Kidney (tissue), 14 donors: ENCODE results near the gene CDH13. TPM values are rescaled to one million over a fixed set of nuclear protein-coding genes. Genes with fewer than 3 reads are reported as not detected.

Experiments
- DNase-seq, 5 donors: peaks; one replicate each; pipeline ENCODE4 v3.0.0-alpha.2; 2013 to 2020
- FAIRE-seq: peaks from 2 replicates; lab custom pipeline; 2012; peaks lifted over from hg19 to GRCh38; lab: Jason Lieb, UNC
- H3K27ac ChIP-seq, 2 donors: one replicate each; pipeline ENCODE4 v1.7.0; 2013; ENCODE audit warnings: low read depth in 2 of 2, low read length in 2 of 2, inconsistent platforms in 1 of 2
- H3K27me3 ChIP-seq: one replicate; pipeline ENCODE4 v1.7.1; 2013; ENCODE audit warnings: low read length, inconsistent platforms; ENCODE audit not compliant: control insufficient read depth, insufficient read depth
- H3K36me3 ChIP-seq, 3 donors: one replicate each; pipeline versions ENCODE4 v1.7.0 to v1.7.1; 2013; ENCODE audit warnings: low read length in 3 of 3, control low read depth in 1 of 3, inconsistent platforms in 1 of 3; ENCODE audit not compliant: insufficient read depth in 3 of 3, control insufficient read depth in 2 of 3
- H3K4me1 ChIP-seq, 3 donors: one replicate each; pipeline versions ENCODE4 v1.7.0 to v1.7.1; 2013; ENCODE audit warnings: low read length in 3 of 3, inconsistent platforms in 1 of 3, low read depth in 1 of 3; ENCODE audit not compliant: control insufficient read depth in 2 of 3, insufficient read depth in 2 of 3
- H3K4me3 ChIP-seq, 3 donors: one replicate each; pipeline versions ENCODE4 v1.7.0 to v1.8.1; 2013; ENCODE audit warnings: low read length in 3 of 3, control low read depth in 1 of 3, inconsistent platforms in 1 of 3
- H3K9ac ChIP-seq, 3 donors: one replicate each; pipeline versions ENCODE4 v1.7.0 to v1.7.1; 2013; ENCODE audit warnings: low read length in 3 of 3, control low read depth in 1 of 3, inconsistent platforms in 1 of 3
- H3K9me3 ChIP-seq, 3 donors: one replicate each; pipeline versions ENCODE4 v1.7.0 to v1.7.1; 2013; ENCODE audit warnings: low read length in 3 of 3, control low read depth in 1 of 3, inconsistent platforms in 1 of 3; ENCODE audit not compliant: control insufficient read depth in 2 of 3, insufficient read depth in 1 of 3
- CTCF ChIP-seq: IDR thresholded peaks from 3 replicates; pipeline ENCODE4 v1.5.1; 2012; ENCODE audit warnings: mild to moderate bottlenecking, moderate library complexity, borderline replicate concordance; ENCODE audit not compliant: insufficient read depth; ENCODE audit errors: extremely low read depth
- intact Hi-C: fragments of 100-400 bp; cut with DNase I; formaldehyde crosslinking; loops from one replicate; pipeline ENCODE4 v1.11.1; 2022
- polyA plus RNA-seq: library from polyadenylated mRNA; stranded (reverse); fragments of 350-450 nt; fragmentation: Illumina TruSeq; extraction: RNeasy Lipid Tissue Mini Kit (QIAGEN cat#74804); gene quantifications from one replicate; pipeline ENCODE4 v1.2.3, GENCODE V29; 2014; ENCODE audit warnings: low read depth, low replicate concordance; ENCODE audit not compliant: insufficient read depth
- total RNA-seq: library from RNA; stranded (reverse); fragmentation: NEBNext Ultra II Directional; extraction: Animal tissue kit (Norgen Biotek cat#: 25700); gene quantifications from one replicate; pipeline ENCODE4 v1.2.1, GENCODE V29; 2021
- donor health status: control.
- donor health status: control.
- donor health status: control.
- donor health status: control.
- donor health status: control.
- donor health status: DM: yes; HTN: yes; CAD: no.
- donor health status: Normal renal cell carcinoma (clear cell type).

Gene CDH13
- total and polyA plus RNA-seq, 2 donors from 2014 or later = 4.8 to 13.8 TPM

- Histone ChIP-seq H3K4me3 (no peak overlapping the region), H3K27ac (no peak overlapping the region), H3K4me1 (no peaks in the 10 kb centered on the region), H3K9me3 (no peaks in the 10 kb centered on the region), H3K36me3 (no peaks in the 10 kb centered on the region), H3K27me3 (no peaks in the 10 kb centered on the region), H3K9ac (no peak overlapping the region)
- FAIRE-seq (no peak), DNase-seq (no peak)
- intact Hi-C loops = no loop called here
- no peak for TF ChIP-seq CTCF
These were observed 108.4 kb downstream of the CDH13 start for GRCh38 chr16:82735186-82735585.

GRCh38 chr16:82735673-82736091 is 108.9 kb downstream of the CDH13 start:
- DNase-seq = no peak
- TF ChIP-seq CTCF = no peak
- intact Hi-C loops = no loop called here

GRCh38 chr16:82736224-82736623 is 109.5 kb downstream of the CDH13 start:
- FAIRE-seq (no peak), DNase-seq (no peak)
- Histone ChIP-seq H3K4me1 (no peaks in the 10 kb centered on the region), H3K36me3 (no peaks in the 10 kb centered on the region), H3K4me3 (no peak overlapping the region), H3K27ac (no peak overlapping the region), H3K27me3 (no peaks in the 10 kb centered on the region), H3K9me3 (peaks cover 0 to 2% (median 0%) of the 10 kb centered on the region in 3 donors), H3K9ac (no peak overlapping the region)
- intact Hi-C loops = no loop called here
- no peak for TF ChIP-seq CTCF

More at GRCh38 chr16:82735673-82736091, 108.9 kb downstream of the CDH13 start:
- no peak for FAIRE-seq
- Histone ChIP-seq H3K9me3 (peaks cover 0 to 2% (median 0%) of the 10 kb centered on the region in 3 donors), H3K27me3 (no peaks in the 10 kb centered on the region), H3K36me3 (no peaks in the 10 kb centered on the region), H3K27ac (no peak overlapping the region), H3K4me1 (no peaks in the 10 kb centered on the region), H3K9ac (no peak overlapping the region), H3K4me3 (no peak overlapping the region)

- DNase-seq (no peak), FAIRE-seq (no peak)
- Histone ChIP-seq H3K27ac (no peak overlapping the region), H3K27me3 (no peaks in the 10 kb centered on the region), H3K9me3 (peaks cover 0 to 2% (median 0%) of the 10 kb centered on the region in 3 donors), H3K4me1 (no peaks in the 10 kb centered on the region), H3K9ac (no peak overlapping the region), H3K4me3 (no peak overlapping the region), H3K36me3 (no peaks in the 10 kb centered on the region)
- intact Hi-C loops = no loop called here
- TF ChIP-seq CTCF = no peak
These were observed 111.9 kb downstream of the CDH13 start for GRCh38 chr16:82738699-82739098.
